Heart left ventricle (tissue), 13 donors: Measurements from ENCODE around the gene MTCH2.

Experiments used
- CTCF ChIP-seq, 12 donors: fragments of 200-600 bp; sonication (generic) in 4 of 12; IDR thresholded peaks; one replicate each; pipeline versions ENCODE4 v1.5.0 to v1.8.0; 2018 to 2022; ENCODE audit warnings: antibody characterized with exemption in 12 of 12, mild to moderate bottlenecking in 5 of 12
- POLR2A ChIP-seq, 2 donors: fragments of 450-650 bp; IDR thresholded peaks; one replicate each; pipeline ENCODE4 v1.6.1; 2017; ENCODE audit warnings: antibody characterized with exemption in 2 of 2, mild to moderate bottlenecking in 2 of 2, moderate library complexity in 2 of 2
- donor health status: ischemic (EF 13 %, LVEDD 7.1; RV severe dilation, severe dysfunction).
- donor health status: DM: no; HTN: yes; CAD: no.
- donor health status: DM: no; HTN: no; CAD: no.
- donor health status: ischemic (EF 25% LVEDD 6.9; RV normal size, moderate dysfunction).
- donor health status: ischemic (EF 25% LVEDD 5.7; RV mildly dilated, moderate dysfunction).
- donor health status: ischemic (EF 35%, LVEDD 5.7; RV mildly dilated, moderate dysfunction).
- donor health status: nonischemic (EF 11% LVEDD 7.7; RV severe dilation, severe dysfunction).
- donor health status: DM: yes; HTN: yes; CAD: no.
- donor health status: PGD.
- donor health status: ischemic (EF 29% LVEDD 5.4; RV normal size, mild dysfunction).
- donor health status: nonischemic (EF 23%, LVEDD 6.1; RV moderate dilation, normal function).

GRCh38 chr11:47609675-47610074 lies 32.7 kb downstream of the MTCH2 start:
- TF ChIP-seq CTCF (IDR thresholded peaks at IDR 0.05) (no peak), POLR2A (IDR thresholded peaks at IDR 0.05) (no peak)
